Measurements from ENCODE around the gene IL17C. TPM values are rescaled to one million over a fixed set of nuclear protein-coding genes. Genes with fewer than 3 reads are reported as not detected.
A peak's percentile ranks its signal among the peaks of the same experiment; 100 is the strongest.

Gene IL17C
- total RNA-seq, 1 experiment from 2014 or later, result 0.31 TPM

DNA sequence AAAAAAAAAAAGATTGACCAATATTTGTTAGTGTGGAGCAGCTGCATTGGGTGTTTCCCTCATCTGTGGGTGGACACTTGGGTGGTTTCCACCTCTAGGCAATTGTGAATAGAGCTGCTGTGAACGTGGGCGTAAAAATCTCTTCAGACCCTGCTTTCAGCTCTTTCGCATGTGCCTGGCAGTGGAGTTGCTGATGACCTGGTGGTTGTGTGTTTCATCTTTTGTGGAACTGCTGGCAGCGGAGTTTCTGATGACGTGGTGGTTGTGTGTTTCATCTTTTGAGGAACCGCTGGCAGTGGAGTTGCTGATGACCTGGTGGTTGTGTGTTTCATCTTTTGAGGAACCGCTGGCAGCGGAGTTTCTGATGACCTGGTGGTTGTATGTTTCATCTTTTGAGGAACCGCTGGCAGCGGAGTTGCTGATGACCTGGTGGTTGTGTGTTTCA, 46.8 kb upstream of the IL17C start:
- no peak overlapping the region for H3K4ac ChIP-seq (ENCODE audit: low read depth, low read length)
- no peak overlapping the region for H3K23ac ChIP-seq (ENCODE audit: insufficient read length, low read depth, low read length)
- H2BK15ac ChIP-seq (ENCODE audit: low read depth, low read length), result no peak overlapping the region
- DNase-seq, result no peak
- H3T11ph ChIP-seq (ENCODE audit: low read length), result no peak overlapping the region
- no peaks in the 10 kb centered on the region for H3K9me3 ChIP-seq (ENCODE audit: control insufficient read depth, low read depth, low read length)
- H3K79me2 ChIP-seq (ENCODE audit: insufficient read depth, low read length), result peaks cover 2% of the 10 kb centered on the region
- H4K20me1 ChIP-seq (ENCODE audit: control insufficient read depth, insufficient read depth, insufficient read length), result peaks cover 3% of the 10 kb centered on the region
- H2AFZ ChIP-seq (ENCODE audit: low read length), result no peak overlapping the region
- H3K14ac ChIP-seq (ENCODE audit: insufficient read depth, low read length), result no peak overlapping the region
- Mint-ChIP-seq H3K27ac (0 out of 7 replicates have a peak overlapping the region, but pooled peaks of 2 of the 3 experiments have one; percentile 4 to 65), H3K4me1 (no peaks in the 10 kb centered on the region), H3K9me3 (no peaks in the 10 kb centered on the region), H3K36me3 (ENCODE audit: insufficient read depth in 1 of 3, low read depth in 3 of 3) (peaks cover 33 to 65% (median 62%) of the 10 kb centered on the region in 3 experiments; a peak in 6 of 7 replicates), H3K4me3 (no peak overlapping the region), H3K27me3 (ENCODE audit: low read depth) (no peaks in the 10 kb centered on the region)
- H3K18ac ChIP-seq (ENCODE audit: insufficient read length, low read depth, low read length), result no peak overlapping the region
- no peak overlapping the region for H3K27ac ChIP-seq (ENCODE audit: insufficient read length, low read depth, low read length)
- TF ChIP-seq CTCF (conservative IDR thresholded peaks at IDR 0.05), result no peak
- no peak overlapping the region for H2BK20ac ChIP-seq (ENCODE audit: low read depth, low read length, poor library complexity, severe bottlenecking)
- no peaks in the 10 kb centered on the region for H3K79me1 ChIP-seq (ENCODE audit: insufficient read depth, low read depth, low read length, poor library complexity, severe bottlenecking)
- H3K9ac ChIP-seq (ENCODE audit: extremely low read depth, insufficient read length, low read length), result no peak overlapping the region
- no peak overlapping the region for H4K5ac ChIP-seq (ENCODE audit: insufficient read length, low read depth, low read length)
- H2BK120ac ChIP-seq (ENCODE audit: low read depth, low read length, poor library complexity, severe bottlenecking), result no peak overlapping the region
- no peak overlapping the region for H4K91ac ChIP-seq (ENCODE audit: insufficient read length, low read depth, low read length)
- no peak overlapping the region for H3K56ac ChIP-seq (ENCODE audit: insufficient read length, low read depth, low read length)
- H2BK12ac ChIP-seq (ENCODE audit: insufficient read length, low read depth, low read length), result no peak overlapping the region
- H3K4me1 ChIP-seq (ENCODE audit: insufficient read depth, low read length), result no peaks in the 10 kb centered on the region
- WGBS (ENCODE audit: extremely low coverage, insufficient read length, low lambda C conversion rate), result no CpG with 5 or more reads among the region's 10 CpGs
- H3K23me2 ChIP-seq (ENCODE audit: insufficient read length, low read depth, low read length, poor library complexity, severe bottlenecking), result no peaks in the 10 kb centered on the region
- no peak overlapping the region for H2BK5ac ChIP-seq (ENCODE audit: insufficient read length, low read length)
- H4K8ac ChIP-seq (replicated peaks; ENCODE audit: insufficient read length, low read depth, low read length), result no peak overlapping the region
- H2AK5ac ChIP-seq (ENCODE audit: insufficient read length, low read length), result no peak overlapping the region
- H3K27me3 ChIP-seq (ENCODE audit: insufficient read depth, low read length), result no peaks in the 10 kb centered on the region
- H3K4me2 ChIP-seq (ENCODE audit: insufficient read depth, insufficient read length, low read length), result no peak overlapping the region

All from H9 (cell line).